ENCODE results near the gene RDH5. TPM values are rescaled to one million over a fixed set of nuclear protein-coding genes. Genes with fewer than 3 reads are reported as not detected.

Gene RDH5, protein sequence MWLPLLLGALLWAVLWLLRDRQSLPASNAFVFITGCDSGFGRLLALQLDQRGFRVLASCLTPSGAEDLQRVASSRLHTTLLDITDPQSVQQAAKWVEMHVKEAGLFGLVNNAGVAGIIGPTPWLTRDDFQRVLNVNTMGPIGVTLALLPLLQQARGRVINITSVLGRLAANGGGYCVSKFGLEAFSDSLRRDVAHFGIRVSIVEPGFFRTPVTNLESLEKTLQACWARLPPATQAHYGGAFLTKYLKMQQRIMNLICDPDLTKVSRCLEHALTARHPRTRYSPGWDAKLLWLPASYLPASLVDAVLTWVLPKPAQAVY
- 10.6 TPM for total RNA-seq

DNA sequence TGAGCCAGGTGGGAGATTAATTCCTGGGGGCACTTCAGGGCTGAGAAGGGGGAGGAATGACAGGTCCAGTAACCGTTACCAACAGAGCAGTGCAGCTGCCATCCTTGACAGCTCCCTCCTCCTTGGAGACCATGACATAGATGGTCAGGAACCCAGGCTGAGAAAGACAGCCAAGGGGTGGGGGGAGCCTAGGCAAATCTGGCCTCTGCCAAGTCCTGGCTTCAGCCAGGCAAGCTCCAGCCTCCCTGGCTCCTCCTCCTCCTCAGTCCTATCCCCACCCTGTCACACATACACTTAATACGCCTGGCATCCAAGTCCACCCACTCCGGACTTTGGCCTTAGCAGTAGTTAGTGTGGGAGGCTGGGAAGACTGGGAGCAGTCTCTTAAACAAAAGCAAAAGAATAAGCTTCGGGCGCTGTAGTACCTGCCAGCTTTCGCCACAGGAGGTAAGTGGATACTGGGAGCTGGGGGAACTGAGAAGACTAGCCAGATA, at the start of gene RDH5:
Gene RDH5 (plus strand): TSS at position 323 of the 494 bp plus-strand sequence. CDS start 792 bp downstream, outside the sequence.
- no peaks in the 10 kb centered on the region for H3K9me3 ChIP-seq
- H3K27me3 ChIP-seq, result no peaks in the 10 kb centered on the region
- peaks cover 60% of the 10 kb centered on the region for H3K4me1 ChIP-seq
- no peak for DNase-seq (ENCODE audit: extremely low spot score in 2 of 2)
- H3K36me3 ChIP-seq, result peaks cover 0 to 13% of the 10 kb centered on the region in 2 donors
- peak within 1 kb of the TSS; percentile 94 for H3K27ac ChIP-seq
- TF ChIP-seq POLR2A (IDR thresholded peaks at IDR 0.05) (no peak), POLR2AphosphoS5 (IDR thresholded peaks at IDR 0.05; ENCODE audit: insufficient read depth in 1 of 2, low read depth in 1 of 2) (peak in 1 of 2 donors; percentile 46)
- TF ChIP-seq, protein P1, sequence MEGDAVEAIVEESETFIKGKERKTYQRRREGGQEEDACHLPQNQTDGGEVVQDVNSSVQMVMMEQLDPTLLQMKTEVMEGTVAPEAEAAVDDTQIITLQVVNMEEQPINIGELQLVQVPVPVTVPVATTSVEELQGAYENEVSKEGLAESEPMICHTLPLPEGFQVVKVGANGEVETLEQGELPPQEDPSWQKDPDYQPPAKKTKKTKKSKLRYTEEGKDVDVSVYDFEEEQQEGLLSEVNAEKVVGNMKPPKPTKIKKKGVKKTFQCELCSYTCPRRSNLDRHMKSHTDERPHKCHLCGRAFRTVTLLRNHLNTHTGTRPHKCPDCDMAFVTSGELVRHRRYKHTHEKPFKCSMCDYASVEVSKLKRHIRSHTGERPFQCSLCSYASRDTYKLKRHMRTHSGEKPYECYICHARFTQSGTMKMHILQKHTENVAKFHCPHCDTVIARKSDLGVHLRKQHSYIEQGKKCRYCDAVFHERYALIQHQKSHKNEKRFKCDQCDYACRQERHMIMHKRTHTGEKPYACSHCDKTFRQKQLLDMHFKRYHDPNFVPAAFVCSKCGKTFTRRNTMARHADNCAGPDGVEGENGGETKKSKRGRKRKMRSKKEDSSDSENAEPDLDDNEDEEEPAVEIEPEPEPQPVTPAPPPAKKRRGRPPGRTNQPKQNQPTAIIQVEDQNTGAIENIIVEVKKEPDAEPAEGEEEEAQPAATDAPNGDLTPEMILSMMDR (IDR thresholded peaks at IDR 0.05), result no peak
- intact Hi-C loops (cut with DNase I), result no loop called here
- no peak within 1 kb of the TSS for H3K4me3 ChIP-seq

DNA sequence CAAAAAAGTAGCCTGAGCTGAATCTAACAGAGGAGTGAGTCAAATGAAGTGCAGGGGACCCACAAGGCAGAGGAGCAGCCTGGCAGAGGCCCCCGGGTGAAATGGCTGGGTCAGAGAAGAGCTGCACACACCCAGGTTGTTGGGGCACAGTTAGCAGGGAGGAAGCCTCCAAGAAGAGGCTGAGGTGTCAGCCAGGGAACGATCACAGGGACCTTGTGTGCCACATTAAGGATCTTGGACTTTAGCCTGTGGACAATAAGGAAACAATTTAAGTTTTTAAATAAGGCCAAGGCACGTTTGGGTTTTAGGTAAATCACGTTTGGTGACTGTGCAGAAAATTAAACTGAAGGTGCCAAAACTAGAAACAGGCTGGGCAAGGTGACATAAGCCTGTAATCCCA, 48.4 kb upstream of the RDH5 start:
- no peaks in the 10 kb centered on the region for H3K9me3 ChIP-seq
- TF ChIP-seq POLR2AphosphoS5 (IDR thresholded peaks at IDR 0.05; ENCODE audit: insufficient read depth in 1 of 2, low read depth in 1 of 2), result no peak
- TF ChIP-seq POLR2A (IDR thresholded peaks at IDR 0.05), result no peak
- TF ChIP-seq, protein P1 (IDR thresholded peaks at IDR 0.05), result no peak
- H3K4me1 ChIP-seq, result no peaks in the 10 kb centered on the region
- H3K4me3 ChIP-seq, result no peak overlapping the region
- no peaks in the 10 kb centered on the region for H3K27me3 ChIP-seq
- intact Hi-C loops (cut with DNase I), result no loop called here
- DNase-seq (ENCODE audit: extremely low spot score in 2 of 2), result no peak
- H3K27ac ChIP-seq, result no peak overlapping the region
- no peaks in the 10 kb centered on the region for H3K36me3 ChIP-seq

DNA sequence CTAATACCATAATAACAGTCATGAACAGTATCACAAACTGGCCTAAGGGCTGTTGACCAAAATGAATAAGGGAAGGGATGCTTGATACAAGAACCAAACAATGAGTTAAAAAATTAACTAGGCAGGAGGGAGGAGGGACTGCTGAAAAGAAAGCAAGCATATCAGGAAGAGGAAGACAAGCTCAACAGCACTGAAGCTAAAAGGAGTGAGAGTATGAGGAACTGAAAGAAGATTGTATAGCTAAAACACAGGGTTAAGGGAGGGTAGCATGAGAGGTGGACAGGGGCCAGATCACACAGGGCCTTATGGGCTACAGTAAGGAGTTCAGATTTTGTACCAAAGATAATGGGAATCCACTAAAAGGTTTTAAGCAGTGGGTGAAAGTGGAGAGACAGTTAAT, 46.6 kb upstream of the RDH5 start:
- intact Hi-C loops (cut with DNase I), result no loop called here
- Histone ChIP-seq H3K9me3 (no peaks in the 10 kb centered on the region), H3K36me3 (no peaks in the 10 kb centered on the region), H3K27ac (no peak overlapping the region), H3K4me3 (no peak overlapping the region), H3K4me1 (no peaks in the 10 kb centered on the region), H3K27me3 (no peaks in the 10 kb centered on the region)
- no peak for DNase-seq (ENCODE audit: extremely low spot score in 2 of 2)
- TF ChIP-seq POLR2AphosphoS5 (IDR thresholded peaks at IDR 0.05; ENCODE audit: insufficient read depth in 1 of 2, low read depth in 1 of 2) (no peak), POLR2A (IDR thresholded peaks at IDR 0.05) (no peak)
- TF ChIP-seq, protein P1 (IDR thresholded peaks at IDR 0.05), result no peak

DNA sequence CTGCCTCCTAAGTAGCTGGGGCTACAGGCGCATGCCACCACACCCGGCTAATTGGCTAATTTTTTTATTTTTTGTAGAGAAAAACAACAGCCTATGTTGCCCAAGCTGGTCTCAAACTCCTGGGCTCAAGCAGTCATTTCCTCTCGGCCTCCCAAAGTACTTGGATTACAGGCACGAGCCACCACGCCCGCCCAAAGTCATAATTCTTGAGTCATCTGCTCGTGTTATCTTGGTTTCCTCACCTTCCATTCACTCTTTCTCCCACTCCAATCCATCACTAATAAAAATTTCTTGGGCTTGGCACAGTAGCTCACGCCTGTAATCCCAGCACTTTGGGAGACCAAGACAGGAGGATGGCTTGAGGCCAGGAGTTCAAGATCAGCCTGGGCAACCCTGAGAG, 44.5 kb upstream of the RDH5 start:
- Histone ChIP-seq H3K27ac (no peak overlapping the region), H3K9me3 (no peaks in the 10 kb centered on the region), H3K36me3 (no peaks in the 10 kb centered on the region), H3K4me3 (no peak overlapping the region), H3K27me3 (no peaks in the 10 kb centered on the region), H3K4me1 (no peaks in the 10 kb centered on the region)
- intact Hi-C loops (cut with DNase I), result no loop called here
- no peak for DNase-seq (ENCODE audit: extremely low spot score in 2 of 2)
- TF ChIP-seq POLR2A (IDR thresholded peaks at IDR 0.05), result no peak
- no peak for TF ChIP-seq POLR2AphosphoS5 (IDR thresholded peaks at IDR 0.05; ENCODE audit: insufficient read depth in 1 of 2, low read depth in 1 of 2)

DNA sequence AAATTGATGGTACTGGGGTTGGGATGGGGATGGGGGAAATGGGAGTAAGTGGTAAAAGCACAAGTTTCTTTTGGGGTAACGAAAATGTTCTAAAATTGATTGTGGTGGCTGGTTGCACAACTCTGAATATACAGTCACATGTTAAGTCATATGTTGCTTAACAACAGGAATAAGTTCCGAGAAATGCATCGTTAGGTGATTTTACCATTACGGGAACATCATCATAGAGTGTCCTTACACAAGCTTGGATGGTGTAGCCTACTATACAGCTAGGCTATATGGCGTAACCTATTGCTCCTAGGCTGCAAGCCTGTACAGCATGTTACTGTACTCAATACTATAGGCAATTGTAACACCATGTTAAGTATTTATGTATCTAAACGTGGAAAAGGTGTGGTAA, 43.5 kb upstream of the RDH5 start:
- H3K4me3 ChIP-seq, result no peak overlapping the region
- H3K36me3 ChIP-seq, result no peaks in the 10 kb centered on the region
- H3K9me3 ChIP-seq, result no peaks in the 10 kb centered on the region
- no peak overlapping the region for H3K27ac ChIP-seq
- DNase-seq (ENCODE audit: extremely low spot score in 2 of 2), result no peak
- TF ChIP-seq, protein P1 (IDR thresholded peaks at IDR 0.05), result no peak
- TF ChIP-seq POLR2AphosphoS5 (IDR thresholded peaks at IDR 0.05; ENCODE audit: insufficient read depth in 1 of 2, low read depth in 1 of 2) (no peak), POLR2A (IDR thresholded peaks at IDR 0.05) (no peak)
- peaks cover 7% of the 10 kb centered on the region for H3K4me1 ChIP-seq
- H3K27me3 ChIP-seq, result no peaks in the 10 kb centered on the region
- intact Hi-C loops (cut with DNase I), result no loop called here

Data from vagina (tissue), 2 donors.